ENCODE results near the gene TFF1.

Gene TFF1

GRCh38 chr21:42358937-42359336 lies 7.4 kb downstream of the TFF1 start:
- DNase-seq: no peak

- DNase-seq: no peak
Observed at GRCh38 chr21:42358261-42358660, 8.1 kb downstream of the TFF1 start.

DNA sequence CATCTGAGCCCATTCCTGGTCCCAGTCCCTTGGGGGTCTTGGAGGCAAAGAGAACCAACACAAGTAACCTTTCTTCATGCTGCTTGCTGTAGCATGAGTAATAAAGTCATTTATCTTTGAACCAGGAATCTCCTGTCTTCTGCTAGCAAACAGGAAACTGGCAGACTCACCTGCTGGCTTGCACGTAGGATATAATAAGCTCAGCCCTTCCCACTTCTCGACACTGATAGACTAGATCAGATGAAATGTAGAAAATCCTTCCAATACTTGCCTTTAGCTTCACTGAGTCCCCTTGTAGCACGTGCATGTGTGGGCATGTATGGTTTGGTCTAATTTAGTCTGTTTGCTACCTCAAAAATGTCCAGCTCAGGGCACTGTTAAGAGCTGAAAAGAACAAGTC lies 9.0 kb downstream of the TFF1 start:
- DNase-seq: no peak

DNA sequence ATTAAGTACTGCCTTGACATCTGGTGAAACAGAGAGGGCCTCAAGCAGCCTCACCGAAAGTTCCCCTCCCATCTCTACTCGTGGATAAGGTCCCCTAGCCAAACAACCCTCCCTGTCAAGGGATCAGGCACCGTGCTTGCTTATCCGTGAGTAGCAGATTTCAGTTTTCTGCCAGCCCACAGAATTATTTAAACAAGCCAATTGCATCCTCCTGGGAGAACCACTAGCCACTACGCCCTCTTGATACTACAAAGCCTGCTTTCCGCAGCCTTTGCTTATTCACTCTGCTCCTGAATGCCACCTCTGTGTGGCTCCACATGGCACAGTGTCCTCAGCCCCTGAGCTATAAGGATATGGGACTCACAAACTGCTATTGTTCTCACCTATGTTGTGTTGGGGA lies 9.7 kb downstream of the TFF1 start:
- DNase-seq: no peak

DNA sequence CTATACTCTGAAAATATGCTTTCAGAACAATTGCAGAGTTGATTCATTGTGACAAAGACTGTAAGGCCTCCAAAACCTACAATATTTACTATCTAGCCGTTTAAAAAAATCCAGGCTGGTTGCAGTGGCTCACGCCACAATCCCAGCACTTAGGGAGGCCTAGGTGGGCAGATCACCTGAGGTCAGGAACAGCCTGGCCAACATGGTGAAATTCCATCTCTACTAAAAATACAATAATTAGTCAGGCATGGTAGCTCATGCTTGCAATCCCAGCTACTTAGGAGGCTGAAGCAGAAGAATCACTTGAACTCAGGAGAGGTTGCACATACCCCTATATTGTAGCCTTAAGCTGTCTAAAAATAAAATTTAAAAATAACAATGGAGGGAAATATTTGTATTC lies 10.3 kb downstream of the TFF1 start:
- DNase-seq: no peak

- no peak for DNase-seq
Observed at GRCh38 chr21:42353623-42354022, 12.7 kb downstream of the TFF1 start.

DNA sequence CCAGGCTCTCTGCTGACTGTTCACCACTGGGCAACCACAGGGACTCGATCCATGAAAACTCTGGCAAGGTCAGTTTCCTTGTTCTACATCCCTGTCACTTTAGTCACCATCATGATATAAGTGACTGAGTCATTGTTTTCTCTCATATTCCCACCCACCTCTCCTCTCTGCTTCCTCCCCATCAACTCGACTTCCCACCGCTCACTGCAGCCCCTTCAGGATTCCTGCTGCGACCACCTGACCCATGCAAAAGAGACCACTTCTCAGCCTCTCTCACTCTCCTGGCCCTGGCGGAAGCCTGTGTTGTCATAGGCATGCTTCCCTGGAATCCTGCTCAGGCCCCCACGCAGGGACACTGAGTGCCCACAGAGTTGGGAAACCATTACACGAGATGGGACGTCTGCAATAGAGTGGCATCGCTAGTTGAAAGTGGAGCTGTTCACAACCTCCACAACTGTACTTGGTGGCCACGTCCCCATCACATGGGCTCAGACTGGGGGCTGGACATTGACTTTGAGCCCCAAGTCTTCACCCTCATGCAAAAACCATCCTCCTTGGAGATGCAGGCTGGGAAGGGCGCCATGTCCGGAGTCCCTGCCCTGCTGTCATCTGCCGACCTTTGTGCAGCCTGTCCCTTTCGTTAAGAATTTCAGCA lies 13.8 kb downstream of the TFF1 start:
- DNase-seq: no peak

- DNase-seq: no peak
Observed at GRCh38 chr21:42351626-42352440, 14.5 kb downstream of the TFF1 start.

DNA sequence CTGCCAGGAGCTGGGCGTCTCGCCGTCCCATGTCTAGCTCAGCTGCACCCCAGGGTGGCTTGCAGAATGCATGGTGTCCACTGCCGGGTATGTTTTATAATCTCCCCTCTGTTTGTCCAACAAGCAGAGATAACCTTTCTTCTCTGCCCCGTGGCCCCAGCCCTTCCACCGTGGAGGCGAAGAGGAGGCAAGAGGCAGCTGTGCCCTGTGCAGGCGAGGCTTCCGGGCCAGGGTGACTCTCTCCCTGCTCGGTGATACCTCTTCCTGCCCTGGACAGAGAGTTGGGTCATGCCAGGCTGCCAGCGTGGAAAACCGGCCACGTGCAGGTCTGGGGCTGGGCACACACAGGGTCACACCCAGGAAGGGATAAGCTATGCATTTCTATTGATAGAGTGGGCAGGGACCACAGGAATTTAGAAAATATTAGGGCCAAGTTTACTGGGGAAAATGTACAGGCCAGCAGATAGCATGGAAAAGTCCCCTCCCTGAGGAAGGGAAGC lies 15.4 kb downstream of the TFF1 start, which contains the start of gene TFF2:
Gene TFF2 (minus strand): TSS at position 68 of the 500 bp plus-strand sequence. CDS start 37 bp downstream, at position 31.
- DNase-seq: no peak

- no peak for DNase-seq
Observed at GRCh38 chr21:42350318-42350910, 15.9 kb downstream of the TFF1 start.

- DNase-seq: no peak
Observed at GRCh38 chr21:42349420-42350317, 16.7 kb downstream of the TFF1 start.

DNA sequence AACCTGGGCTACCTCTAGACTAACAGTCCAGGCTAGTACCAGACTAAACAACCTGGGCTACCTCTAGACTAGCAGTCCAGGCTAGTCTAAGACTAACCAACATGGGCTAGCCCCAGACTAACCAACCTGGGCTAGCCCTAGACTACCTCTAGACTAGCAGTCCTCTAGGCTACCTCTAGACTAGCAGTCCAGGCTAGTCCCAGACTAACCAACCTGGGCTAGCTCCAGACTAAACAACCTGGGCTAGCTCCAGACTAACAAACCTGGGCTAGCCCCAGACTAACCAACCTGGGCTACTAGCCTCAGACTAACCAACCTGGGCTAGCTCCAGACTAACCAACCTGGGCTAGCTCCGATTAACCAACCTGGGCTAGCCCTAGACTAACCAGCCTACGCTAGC lies 17.6 kb downstream of the TFF1 start:
- no peak for DNase-seq

- DNase-seq: no peak
Observed at GRCh38 chr21:42347601-42348327, 18.6 kb downstream of the TFF1 start.

GRCh38 chr21:42346866-42347600 lies 19.3 kb downstream of the TFF1 start:
- no peak for DNase-seq

GRCh38 chr21:42346441-42346840 lies 19.9 kb downstream of the TFF1 start:
- DNase-seq: no peak

GRCh38 chr21:42344631-42345030 lies 21.7 kb downstream of the TFF1 start:
- no peak for DNase-seq

DNA sequence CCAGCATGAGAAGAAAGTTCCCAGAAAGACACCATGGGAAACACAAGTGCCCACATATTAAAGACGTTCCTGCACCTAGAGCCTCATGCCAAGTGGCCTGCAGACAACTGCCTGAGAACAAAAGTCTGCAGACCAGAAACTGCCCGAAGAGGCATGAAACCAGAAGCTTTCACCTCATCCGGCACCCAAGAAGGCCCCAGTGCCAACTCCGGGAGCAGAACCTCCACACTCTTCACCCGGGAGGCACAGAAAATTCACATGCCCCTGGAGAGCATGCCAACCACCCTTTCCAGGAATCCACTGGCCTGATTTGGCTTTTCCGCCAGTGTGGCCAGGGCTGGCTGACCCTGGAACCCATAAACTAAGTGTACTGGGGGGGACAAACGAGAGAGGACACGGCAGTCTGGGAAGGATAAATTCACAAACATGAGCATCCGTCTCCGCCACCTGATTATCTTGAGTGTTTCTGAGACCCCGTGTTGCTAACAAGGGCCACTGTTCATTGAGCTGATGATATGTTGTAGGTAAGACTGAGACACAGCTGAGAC lies 22.3 kb downstream of the TFF1 start:
- no peak for DNase-seq

DNA sequence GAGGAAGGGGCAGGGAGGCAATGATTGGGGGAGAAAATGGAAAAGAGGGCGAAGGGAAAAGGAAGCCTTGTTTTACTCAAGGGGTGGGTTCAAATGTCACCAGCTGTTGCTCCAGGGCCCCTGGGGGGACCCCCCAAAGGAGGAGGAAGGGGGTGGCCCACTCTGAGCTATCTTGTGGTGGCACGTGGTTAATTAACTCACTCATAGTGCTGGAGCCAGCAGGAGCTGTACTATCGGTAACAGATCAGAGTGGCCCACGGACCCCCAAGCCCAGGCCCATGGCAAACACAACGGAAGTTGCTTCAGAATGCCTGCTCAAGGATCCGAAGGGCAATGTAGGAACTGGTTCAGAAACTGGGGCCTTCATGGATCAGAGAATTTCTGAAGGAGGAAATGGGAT lies 22.8 kb downstream of the TFF1 start:
- DNase-seq: no peak

GRCh38 chr21:42343101-42343500 lies 23.2 kb downstream of the TFF1 start:
- no peak for DNase-seq

- no peak for DNase-seq
Observed at GRCh38 chr21:42341776-42342542, 24.4 kb downstream of the TFF1 start.

Data from NCI-H2029 treated with DMSO at 0.1 percent for 48 hours (cell line).